Inflammatory macrophage treated with lipopolysaccharide for 4 hours (primary cell): ENCODE results near the gene ATP2B2.

Source experiments
- DNase-seq: peaks from one replicate; pipeline ENCODE4 v3.0.0-alpha.2; 2020

Gene ATP2B2

DNA sequence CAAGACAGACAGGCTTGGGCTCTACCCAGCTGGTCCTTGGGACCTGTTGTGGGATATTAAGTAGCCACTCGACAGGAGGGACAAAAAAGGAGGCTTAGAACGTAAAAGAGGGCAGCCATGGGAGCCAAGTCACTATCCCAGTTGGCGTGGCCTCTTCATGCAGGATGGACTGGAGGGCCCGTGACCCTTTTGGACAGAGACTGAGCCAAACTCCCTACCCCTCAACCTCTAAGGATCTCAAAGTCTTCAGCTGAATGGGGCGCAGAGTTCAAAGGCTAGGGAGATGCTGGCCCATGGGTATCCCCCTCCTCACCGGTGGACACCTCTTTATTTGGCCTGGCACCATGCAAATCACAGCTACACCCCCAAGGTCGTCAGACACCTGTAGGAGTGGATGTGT lies 126.6 kb downstream of the ATP2B2 start:
- no peak for DNase-seq

DNA sequence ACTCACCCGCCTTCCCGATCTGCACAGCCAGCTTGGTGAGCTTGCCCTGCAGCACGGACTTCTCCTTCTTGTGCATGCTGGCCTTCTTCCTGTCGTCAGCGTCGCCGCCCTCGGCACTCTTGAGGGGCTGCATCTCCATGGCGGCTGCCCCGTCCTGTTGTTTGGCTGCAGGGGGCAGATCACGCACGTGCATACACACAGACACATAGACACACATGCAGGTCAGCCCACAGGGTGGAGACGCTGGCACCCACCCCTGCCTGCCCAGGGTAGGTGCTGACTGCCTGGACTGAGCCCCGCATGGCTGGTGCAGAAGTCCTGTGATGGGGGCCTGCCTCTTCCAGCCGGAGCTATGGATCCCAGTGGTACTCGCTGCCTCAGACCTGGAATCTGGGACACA lies 127.1 kb downstream of the ATP2B2 start:
- no peak for DNase-seq

GRCh38 chr3:10377148-10377725 lies 128.1 kb downstream of the ATP2B2 start:
- DNase-seq = no peak

GRCh38 chr3:10376353-10376752 lies 129.0 kb downstream of the ATP2B2 start:
- DNase-seq = no peak

GRCh38 chr3:10375296-10376053 lies 129.9 kb downstream of the ATP2B2 start:
- no peak for DNase-seq

DNA sequence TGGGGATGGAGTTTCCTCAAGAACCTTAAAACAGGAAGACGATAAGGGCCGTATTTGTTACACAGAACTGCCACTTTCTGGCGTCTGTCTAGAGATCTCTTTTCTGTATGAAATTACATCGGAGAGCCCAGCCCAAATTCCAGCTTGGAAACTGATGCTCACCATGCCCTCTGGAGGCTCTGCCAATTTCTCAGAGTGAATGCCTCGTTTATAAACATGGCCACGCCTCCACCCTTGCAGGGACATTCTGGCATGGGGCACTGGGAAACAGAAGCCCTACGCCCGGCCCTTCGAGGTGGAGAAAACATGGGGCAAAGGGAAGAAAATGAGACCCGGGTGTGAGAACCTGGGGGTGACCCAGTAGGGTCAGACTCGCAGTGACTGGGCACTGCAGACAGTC lies 131.1 kb downstream of the ATP2B2 start:
- no peak for DNase-seq

DNA sequence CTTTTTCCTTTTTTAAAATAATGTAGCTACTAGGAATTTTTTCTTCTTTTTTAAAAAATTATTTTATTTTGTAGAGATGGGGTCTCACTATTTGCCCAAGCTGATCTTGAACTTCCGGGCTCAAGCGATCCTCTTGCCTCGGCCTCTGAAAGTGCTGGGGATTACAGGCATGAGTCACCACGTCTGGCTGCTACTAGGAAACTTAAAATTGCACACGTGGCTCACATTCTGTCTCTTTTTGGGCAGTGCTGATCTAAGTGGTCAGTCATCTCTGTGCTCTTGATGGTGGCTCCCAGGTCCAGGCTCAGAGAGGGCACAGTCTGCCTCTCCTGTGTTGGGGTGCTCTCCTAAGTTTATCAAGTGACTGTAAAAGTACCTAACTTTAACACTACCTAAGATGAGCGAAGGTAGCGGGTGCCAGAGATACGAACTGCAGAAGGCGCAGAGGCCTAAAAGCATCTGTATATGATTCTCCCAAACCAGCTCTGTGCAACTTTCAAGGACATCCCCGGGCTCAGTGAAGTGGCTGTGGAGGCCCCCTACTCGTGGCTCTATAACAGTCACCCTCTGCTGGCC lies 131.6 kb downstream of the ATP2B2 start:
- DNase-seq = no peak

- DNase-seq = no peak
Measured at GRCh38 chr3:10371789-10372188, 133.6 kb downstream of the ATP2B2 start.

GRCh38 chr3:10371167-10371566 lies 134.2 kb downstream of the ATP2B2 start:
- DNase-seq = no peak

DNA sequence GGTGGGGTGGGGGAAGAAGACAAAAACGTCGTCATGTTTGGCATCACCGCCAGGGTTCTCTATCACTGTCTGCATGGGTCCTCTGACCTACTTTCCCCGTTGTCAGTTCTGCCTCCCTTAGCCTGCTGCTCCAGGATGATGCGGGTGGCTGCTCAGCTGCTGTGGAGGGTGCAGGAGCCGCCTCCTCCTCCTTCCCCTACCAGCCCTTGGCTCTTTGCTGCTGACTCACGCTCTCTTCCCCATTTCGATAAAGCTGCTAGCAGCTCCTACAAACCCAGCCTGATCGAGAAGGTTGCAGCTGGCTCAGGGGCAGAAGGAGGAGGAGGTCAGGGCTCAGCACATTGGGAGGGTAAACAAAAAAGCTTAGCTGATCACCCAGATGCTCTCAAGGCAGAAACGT lies 135.0 kb downstream of the ATP2B2 start:
- peak; percentile 70 for DNase-seq

DNA sequence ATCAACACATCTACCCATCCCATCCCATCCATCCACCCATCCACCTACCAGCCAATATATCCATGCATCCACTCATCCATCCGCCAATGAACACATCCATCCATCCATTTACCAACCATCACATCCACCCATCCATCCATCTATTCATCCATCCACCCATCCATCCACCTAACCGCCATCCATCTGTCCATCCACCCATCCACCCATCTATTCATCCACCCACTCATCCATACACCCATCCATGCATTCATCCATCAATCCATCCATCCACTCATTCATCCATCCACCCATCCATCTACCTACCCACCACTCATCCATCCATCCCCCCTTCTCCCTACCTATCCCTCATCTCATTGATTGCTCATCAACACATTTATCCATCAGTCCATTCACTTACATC lies 136.9 kb downstream of the ATP2B2 start:
- DNase-seq = no peak

DNA sequence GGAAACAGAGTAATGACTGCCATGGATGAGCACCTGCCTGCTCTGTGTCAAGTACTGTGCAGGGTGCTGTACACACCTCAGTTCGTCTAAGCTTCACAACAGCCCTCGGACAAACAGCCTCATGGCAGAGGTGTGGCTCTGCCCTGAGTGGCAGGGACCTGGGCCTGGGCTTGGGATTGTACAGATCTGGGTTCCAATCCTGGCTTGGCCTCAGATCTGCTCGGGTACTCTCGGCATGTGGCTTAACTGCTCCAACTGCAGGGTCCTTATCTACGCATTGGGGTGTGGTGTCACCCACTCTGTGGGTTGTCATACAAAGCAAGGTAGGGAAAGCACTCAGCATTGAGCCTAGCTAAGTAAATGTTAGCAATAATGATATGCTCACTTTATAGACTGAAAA lies 137.9 kb downstream of the ATP2B2 start:
- DNase-seq = no peak

DNA sequence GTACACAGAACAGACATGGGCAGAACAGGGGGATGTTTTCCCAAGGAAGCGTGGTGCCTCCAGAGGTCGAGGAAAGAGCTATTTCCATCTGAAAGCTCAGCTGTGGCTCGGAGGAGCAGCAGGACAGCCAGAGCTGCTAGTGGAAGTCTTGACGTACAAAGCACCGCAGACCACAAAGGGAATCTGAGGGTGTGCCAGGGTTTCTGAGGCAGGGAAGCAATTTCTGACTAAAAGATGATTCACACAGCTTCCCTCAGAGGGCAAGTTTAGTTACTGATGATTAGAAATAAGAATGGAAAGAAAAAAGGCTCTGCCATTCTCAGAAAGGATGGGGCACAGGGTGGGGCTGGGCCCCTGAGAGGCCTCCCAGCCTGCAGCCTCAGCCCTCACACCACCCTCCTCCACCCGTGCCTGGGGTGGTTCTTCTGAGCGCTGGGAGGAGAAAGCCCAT lies 138.7 kb downstream of the ATP2B2 start:
- peak; percentile 12 for DNase-seq

DNA sequence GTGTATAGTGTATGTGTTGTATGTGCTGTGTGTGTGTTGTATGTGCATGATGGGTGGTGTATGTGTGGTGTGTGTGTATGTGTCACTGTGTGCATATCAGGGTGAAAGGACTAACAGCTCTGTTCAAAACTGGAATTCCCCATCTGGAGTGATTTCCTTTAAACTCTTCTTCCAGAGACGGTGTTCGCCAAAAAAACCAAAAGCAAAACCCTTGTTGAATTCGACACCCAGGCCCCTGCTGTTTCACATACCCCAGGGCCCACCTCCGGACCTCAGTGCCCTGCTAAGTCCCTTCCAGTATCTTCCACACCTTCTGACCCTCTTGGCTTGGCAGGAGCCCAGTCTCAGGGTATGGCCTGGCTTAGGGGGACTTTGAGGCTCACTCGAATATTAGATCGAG lies 139.6 kb downstream of the ATP2B2 start:
- no peak for DNase-seq

DNA sequence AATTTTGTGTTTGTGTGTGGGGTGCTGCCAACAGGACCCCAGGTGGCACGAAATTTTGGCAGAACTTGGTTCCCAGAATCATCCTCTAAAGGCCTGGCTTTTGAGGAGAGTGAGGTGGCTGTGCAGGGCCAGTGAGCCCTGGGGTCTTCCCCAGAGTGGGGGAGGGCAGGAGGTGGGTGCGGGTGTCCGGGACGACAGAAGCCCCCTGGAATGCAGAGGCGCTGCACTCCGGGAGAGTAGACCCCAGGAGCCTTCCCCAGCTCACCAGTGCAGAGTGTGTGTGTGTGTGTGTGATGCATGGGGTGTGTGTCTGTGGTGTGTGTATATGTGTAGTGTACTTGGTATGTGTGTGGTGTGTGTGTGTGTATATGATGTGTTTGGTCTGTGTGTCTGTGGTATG lies 140.1 kb downstream of the ATP2B2 start:
- DNase-seq = no peak

DNA sequence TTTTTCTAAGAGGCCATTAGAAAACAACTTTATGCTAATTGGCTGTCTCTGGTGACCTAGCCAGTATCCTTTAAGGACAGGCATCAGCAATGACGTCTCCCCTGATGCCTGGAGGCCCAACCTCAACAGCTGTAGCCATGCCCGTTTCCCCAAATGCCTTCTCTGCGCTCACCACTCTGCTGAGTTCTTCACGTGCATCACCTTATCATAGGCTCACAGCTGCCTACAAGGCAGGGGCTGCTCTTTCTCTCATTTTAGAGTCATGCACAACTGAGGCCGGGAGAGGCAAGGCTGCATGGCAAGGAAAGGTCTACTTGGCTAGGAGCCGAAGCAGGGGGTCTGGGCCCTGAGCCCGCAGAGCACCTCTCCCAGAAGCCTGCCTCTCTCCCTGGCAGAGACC lies 140.6 kb downstream of the ATP2B2 start:
- no peak for DNase-seq

DNA sequence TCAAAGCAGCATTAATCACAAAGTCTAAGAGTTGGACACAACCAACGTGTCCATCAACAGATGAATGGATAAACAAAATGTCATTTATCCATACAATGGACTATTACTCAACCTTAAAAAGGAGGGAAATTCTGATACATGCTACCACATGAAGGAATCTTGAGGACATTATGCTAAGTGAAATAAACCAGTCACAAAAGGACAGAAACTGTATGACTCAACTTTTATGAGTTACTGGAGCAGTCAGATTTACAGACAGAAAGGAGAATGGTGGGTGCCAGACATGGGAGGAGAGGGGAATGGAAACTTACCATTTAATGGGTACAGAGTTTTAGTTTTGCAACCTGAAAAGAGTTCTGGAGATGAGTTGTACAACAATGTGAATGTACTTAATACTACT lies 141.5 kb downstream of the ATP2B2 start:
- no peak for DNase-seq

- DNase-seq = no peak
Measured at GRCh38 chr3:10361375-10361774, 144.0 kb downstream of the ATP2B2 start.

DNA sequence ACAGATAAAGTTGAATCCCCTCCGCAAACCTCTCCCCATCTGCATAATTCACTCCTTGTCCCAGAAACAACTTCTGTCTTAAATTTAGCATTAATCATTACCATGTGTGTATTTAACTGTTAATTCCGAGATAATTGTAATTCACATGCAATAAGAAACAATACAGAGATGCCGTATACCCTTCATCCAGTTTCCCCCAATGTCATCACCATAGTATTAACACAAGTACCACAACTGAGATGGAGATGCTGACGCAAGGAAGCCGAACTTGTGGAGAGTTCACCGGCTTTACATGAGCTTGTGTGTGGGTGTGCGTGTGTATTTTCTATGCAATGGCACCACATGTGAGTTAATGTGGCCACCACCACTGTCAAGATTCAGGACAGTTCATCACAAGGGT lies 144.9 kb downstream of the ATP2B2 start:
- no peak for DNase-seq

- DNase-seq = no peak
Measured at GRCh38 chr3:10359761-10360161, 145.6 kb downstream of the ATP2B2 start.

DNA sequence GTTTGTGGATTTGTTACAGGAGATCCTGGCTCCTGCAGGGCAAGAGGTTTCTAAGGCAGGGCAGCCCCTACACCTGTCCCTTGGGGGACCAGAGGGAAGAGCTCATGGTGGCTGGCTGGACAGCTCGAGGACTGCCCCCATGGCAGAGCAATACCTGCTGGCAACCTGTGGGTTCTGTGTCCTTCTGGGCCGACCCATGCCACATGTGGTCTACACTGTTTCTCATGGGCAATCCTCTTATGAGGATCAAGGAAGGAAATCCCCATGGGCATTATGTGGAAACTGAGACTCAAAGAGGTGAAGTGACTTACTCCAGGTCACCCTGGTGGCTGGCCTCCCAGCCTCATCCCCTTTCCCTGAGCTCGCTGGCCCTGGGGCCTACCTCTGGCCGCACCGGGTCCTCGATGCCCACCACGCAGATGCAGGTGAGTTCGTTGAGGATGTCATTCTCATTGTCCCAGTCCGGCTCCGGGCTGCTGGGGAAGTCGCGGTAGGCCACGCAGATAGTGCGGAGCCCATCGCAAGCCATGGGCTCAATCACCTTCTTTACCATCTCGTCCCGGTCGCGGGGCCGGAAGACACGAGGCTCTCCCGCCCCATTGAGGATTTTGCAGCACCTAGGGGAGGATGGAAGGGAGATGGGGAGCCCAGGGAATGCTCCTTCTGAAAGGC lies 146.9 kb downstream of the ATP2B2 start:
- no peak for DNase-seq

GRCh38 chr3:10357592-10358308 lies 147.6 kb downstream of the ATP2B2 start:
- DNase-seq = peak; percentile 32

- DNase-seq = no peak
Measured at GRCh38 chr3:10357095-10357494, 148.3 kb downstream of the ATP2B2 start.
